Amniotic stem cell (primary cell): ENCODE measurements around the gene CDK4.

ENCODE experiments used
- DNase-seq: peaks from one replicate; lab custom pipeline; 2025; lab: John Stamatoyannopoulos, UW

CDK4 gene

GRCh38 chr12:57755454-57756372 lies 3.6 kb upstream of the CDK4 start:
- DNase-seq, result no peak

DNA sequence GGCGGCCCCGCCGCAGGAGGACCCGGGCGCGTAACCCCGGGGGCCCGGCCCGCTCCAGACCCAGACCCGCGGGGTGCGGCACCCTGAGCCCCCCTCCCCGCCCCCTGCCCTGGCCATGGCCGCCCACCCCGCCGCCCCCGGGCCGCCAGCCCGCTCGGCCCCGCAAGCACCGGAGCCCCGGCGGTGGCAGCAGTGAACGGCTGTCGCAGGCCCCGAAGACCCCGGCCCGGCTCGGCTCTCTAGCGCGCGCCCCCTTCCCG lies 3.0 kb upstream of the CDK4 start:
- no peak for DNase-seq

DNA sequence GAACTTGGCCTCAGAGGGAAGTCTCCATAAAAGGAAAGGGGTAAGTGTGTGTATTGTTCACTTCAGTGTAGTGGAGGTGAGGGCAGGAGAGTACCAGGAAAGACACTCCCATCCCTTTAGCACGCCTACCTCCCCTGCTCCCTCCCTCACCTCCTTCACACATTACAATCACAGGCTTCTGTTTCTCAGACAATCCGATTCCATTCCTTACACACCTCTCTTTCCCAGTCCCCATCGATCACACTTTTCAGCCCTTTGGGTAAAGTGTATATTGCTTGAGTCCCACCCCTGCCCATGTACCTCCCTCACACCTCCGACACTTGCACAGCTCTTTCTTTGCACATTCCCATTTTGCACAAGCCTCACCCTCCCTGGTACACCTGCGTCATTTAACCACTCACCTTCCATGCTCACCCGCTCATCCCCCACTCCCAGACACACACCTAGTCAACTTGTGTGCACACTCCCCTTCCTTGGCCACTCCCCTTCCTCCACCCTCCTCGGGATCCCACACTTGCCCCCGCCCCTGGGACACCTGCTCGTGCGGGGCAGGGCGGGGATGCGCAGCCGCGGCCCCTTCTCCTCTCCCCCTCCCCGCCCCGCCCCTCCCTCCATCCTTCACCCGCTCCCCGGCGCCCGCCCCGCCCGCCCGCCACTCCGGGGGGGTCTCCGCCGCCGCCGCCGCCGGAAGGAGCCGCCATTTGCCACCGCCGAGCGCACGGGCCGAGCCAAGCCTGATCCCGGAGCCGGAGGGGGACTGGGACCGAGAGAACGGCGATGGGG lies 2.5 kb upstream of the CDK4 start, which contains the start of gene MARCHF9:
Gene MARCHF9 (plus strand): TSS at position 693 of the 783 bp plus-strand sequence. CDS start 426 bp downstream, outside the sequence.
- no peak for DNase-seq

GRCh38 chr12:57753756-57754337 lies 1.7 kb upstream of the CDK4 start:
- no peak for DNase-seq

- DNase-seq, result no peak
Observed at GRCh38 chr12:57752668-57753000, 524 bp upstream of the CDK4 start.

DNA sequence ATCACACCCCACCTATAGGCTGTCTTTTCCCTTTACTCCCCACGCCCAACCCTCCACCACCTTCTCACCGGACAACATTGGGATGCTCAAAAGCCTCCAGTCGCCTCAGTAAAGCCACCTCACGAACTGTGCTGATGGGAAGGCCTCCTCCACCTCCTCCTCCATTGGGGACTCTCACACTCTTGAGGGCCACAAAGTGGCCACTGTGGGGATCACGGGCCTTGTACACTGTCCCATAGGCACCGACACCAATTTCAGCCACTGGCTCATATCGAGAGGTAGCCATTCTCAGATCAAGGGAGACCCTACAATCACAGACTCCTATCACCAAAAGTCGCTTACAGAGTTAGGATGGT lies 700 bp downstream of the CDK4 start:
- no peak for DNase-seq

GRCh38 chr12:57750561-57751431 lies 1.3 kb downstream of the CDK4 start:
- no peak for DNase-seq

DNA sequence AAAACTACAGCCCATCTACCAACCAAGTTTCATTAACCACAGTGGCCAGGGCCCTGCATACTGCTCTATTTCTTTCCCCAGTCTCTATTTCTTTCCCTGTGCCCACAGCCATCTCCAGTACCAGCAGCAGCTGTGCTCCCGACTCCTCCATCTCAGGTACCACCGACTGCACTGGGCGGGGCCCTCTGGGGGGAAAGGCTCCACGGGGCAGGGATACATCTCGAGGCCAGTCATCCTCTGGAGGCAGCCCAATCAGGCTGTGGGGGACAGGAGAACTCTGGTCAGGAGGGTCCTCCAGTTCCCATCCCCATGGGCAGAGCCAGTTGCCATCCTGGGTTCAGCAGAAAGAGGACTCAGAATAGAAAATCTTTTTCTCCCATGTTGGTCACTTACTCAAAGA lies 3.0 kb downstream of the CDK4 start:
- DNase-seq, result no peak

- no peak for DNase-seq
Observed at GRCh38 chr12:57746025-57746424, 6.1 kb downstream of the CDK4 start.

DNA sequence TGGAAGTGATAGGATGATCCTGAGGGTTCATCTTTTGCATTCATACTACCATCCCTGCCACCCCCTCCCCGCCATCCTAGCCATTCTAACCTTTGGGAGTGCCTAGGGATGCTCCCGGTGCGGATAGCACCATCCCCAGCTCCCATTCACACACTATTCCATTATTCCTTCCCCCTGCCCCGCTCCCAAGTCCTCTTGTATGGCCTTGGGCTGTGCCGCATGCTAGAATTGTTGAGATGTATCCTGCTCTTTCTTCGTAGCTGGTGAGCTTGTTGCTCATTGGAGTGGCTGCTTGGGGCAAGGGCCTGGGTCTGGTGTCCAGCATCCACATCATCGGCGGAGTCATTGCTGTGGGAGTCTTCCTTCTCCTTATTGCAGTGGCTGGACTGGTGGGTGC lies 6.6 kb downstream of the CDK4 start:
- DNase-seq, result no peak

GRCh38 chr12:57744777-57745484 lies 7.2 kb downstream of the CDK4 start, which contains the start of gene TSPAN31:
Gene TSPAN31, plus strand, starts transcription at chr12:57745039. Its CDS starts 116 bp downstream, at chr12:57745155.
- peak; percentile 94 for DNase-seq

GRCh38 chr12:57744194-57744776 lies 7.8 kb downstream of the CDK4 start:
- DNase-seq, result peak; percentile 59

- no peak for DNase-seq
Observed at GRCh38 chr12:57743769-57744168, 8.3 kb downstream of the CDK4 start.

GRCh38 chr12:57741844-57742738 lies 10.0 kb downstream of the CDK4 start:
- DNase-seq, result no peak

- no peak for DNase-seq
Observed at GRCh38 chr12:57741413-57741789, 10.7 kb downstream of the CDK4 start.

DNA sequence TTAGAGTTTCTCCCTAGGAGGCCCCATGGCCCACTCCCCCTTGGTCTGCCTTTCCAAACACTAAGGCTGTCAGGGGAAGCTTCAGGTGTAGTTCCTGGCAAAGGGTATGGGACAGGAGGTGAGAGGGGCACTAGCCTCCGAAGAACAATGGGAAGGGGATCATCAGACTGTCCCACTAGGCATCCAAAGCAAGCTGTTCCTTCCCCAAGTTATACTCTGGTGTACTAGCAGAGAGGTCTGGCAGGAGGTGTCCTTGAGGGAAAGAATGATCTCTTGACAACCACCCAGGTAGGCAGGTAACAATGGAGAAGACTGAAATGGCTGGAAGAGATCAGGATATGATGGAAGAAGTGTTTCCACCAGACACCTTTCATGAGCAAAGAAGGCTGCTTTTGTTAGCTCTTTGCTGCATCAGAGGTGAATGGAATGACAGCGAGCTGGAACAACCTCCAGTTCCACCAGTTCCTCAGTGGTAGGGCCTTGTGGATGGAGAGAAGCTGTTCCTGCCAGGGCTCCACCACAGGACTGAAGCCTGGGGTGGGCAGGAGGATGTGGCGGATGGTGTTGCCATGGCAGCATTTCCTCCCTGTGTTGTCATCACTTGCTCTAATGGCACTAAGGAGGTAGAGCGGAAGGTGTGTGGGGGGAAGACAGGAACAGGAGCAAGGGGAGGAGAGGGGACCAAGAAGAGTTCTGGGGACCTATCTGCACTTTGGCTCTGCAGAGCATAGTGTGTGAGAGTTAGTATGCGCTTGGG lies 11.3 kb downstream of the CDK4 start:
- no peak for DNase-seq

- DNase-seq, result no peak
Observed at GRCh38 chr12:57739914-57740538, 12.1 kb downstream of the CDK4 start.

DNA sequence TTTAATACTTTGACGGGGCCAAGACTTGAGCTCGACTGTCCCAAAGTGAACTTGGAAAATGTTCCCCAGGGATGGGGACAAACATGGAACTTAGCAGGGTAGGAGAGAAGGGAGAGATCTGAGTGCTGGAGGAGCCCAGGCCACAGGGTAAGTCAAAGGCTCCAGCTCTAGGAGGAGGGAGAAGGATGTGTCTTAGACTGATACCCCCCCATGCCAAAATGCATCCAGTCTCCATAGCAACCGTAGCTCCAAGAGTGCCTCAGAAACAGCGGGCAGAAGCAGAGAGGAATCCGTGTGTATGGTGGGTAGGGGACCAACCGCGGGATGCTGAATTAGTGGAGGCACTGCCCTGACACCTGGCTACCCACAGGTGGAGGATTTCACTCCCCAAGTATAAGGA lies 12.7 kb downstream of the CDK4 start:
- DNase-seq, result no peak
